Naive B cell (primary cell): Measurements from ENCODE around the gene DCK. TPM values are rescaled to one million over a fixed set of nuclear protein-coding genes. Genes with fewer than 3 reads are reported as not detected.

Experiments
- ATAC-seq, 2 donors: fragments of 150-1000 bp; cut with Tn5 transposase; 2 replicates each; pipeline ENCODE4 v1.10.0; 2021; ENCODE audit warnings: low read depth in 2 of 2, mild to moderate bottlenecking in 2 of 2, moderate library complexity in 2 of 2
- DNase-seq: peaks from one replicate; pipeline ENCODE4 v3.0.0; 2022
- H3K27ac Mint-ChIP-seq, 6 donors: one replicate each; pipeline ENCODE4 v1.8.0; 2020 to 2022; ENCODE audit warnings: mild to moderate bottlenecking in 6 of 6, mixed read lengths in 6 of 6, moderate library complexity in 5 of 6, inconsistent platforms in 2 of 6
- H3K27me3 Mint-ChIP-seq, 3 donors: one replicate each; pipeline ENCODE4 v1.8.0; 2021 to 2022; ENCODE audit warnings: mixed read lengths in 3 of 3, mild to moderate bottlenecking in 1 of 3
- H3K36me3 Mint-ChIP-seq, 2 donors: one replicate each; pipeline ENCODE4 v1.8.0; 2020 to 2022; ENCODE audit warnings: mixed read lengths in 2 of 2, inconsistent platforms in 1 of 2, mild to moderate bottlenecking in 1 of 2
- H3K4me1 Mint-ChIP-seq, 3 donors: one replicate each; pipeline ENCODE4 v1.8.0; 2020 to 2022; ENCODE audit warnings: mixed read lengths in 3 of 3, inconsistent platforms in 1 of 3, mild to moderate bottlenecking in 1 of 3, moderate library complexity in 1 of 3
- H3K4me3 Mint-ChIP-seq, 8 donors: one replicate each; pipeline ENCODE4 v1.8.0; 2020 to 2022; ENCODE audit warnings: mild to moderate bottlenecking in 8 of 8, mixed read lengths in 8 of 8, moderate library complexity in 8 of 8, inconsistent platforms in 2 of 8
- H3K9me3 Mint-ChIP-seq, 7 donors: one replicate each; pipeline ENCODE4 v1.8.0; 2020 to 2022; ENCODE audit warnings: mixed read lengths in 7 of 7, mild to moderate bottlenecking in 5 of 7, inconsistent platforms in 2 of 7, moderate library complexity in 1 of 7
- polyA plus RNA-seq, 6 donors: library from polyadenylated mRNA; unstranded; fragments of 300-500 nt; fragmentation: Illumina TruSeq; gene quantifications; one replicate each; pipeline ENCODE4 v1.2.3, GENCODE V29; 2021; ENCODE audit warnings: low read depth in 6 of 6

DCK gene
- polyA plus RNA-seq, result 100 to 1,000 TPM; 154 to 228 (median 181) TPM

DNA sequence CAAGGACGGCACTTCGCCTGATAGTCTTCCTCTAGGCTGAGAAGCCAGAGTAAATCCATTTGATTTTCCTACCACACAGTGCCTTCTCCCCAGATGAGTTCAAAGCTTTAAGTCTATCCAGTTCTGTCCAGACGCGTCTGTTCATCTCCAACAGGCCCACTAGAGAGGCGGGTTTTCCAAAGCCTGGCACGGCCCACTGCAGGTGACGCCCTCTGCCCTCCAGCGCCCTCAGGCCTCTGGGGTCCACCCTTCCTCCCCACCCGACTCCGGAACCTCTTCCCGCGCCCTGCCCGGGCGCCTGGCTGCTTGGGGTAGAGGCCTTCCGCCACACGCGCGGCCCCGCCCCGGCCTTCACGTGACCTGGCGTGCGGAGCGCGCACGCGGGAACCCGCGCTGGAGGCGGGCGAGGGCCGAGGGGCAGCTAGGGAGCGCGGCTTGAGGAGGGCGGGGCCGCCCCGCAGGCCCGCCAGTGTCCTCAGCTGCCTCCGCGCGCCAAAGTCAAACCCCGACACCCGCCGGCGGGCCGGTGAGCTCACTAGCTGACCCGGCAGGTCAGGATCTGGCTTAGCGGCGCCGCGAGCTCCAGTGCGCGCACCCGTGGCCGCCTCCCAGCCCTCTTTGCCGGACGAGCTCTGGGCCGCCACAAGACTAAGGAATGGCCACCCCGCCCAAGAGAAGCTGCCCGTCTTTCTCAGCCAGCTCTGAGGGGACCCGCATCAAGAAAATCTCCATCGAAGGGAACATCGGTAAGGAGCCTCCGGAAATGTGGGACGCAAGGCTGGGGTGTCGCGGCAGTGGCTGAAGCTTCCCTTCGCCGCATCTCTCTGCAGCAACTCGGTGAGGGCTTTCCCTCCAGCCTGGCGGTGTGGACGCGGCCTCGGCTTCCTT is at the start of gene DCK:
Gene DCK, plus strand, starts transcription at position 469 of the 888 bp plus-strand sequence. Its CDS starts 187 bp downstream, at position 656.
- H3K9me3 Mint-ChIP-seq, result no peaks in the 10 kb centered on the region
- DNase-seq (peak; percentile 90), ATAC-seq (peak; percentile 82 to 83)
- H3K4me1 Mint-ChIP-seq, result peaks cover 37 to 51% (median 45%) of the 10 kb centered on the region in 3 donors
- peaks cover 6 to 9% of the 10 kb centered on the region in 2 donors for H3K36me3 Mint-ChIP-seq
- H3K27me3 Mint-ChIP-seq, result no peaks in the 10 kb centered on the region
- H3K4me3 Mint-ChIP-seq, result peak within 1 kb of the TSS; percentile 85 to 98 (median 96)
- peak within 1 kb of the TSS; percentile 88 to 98 (median 96) for H3K27ac Mint-ChIP-seq

DNA sequence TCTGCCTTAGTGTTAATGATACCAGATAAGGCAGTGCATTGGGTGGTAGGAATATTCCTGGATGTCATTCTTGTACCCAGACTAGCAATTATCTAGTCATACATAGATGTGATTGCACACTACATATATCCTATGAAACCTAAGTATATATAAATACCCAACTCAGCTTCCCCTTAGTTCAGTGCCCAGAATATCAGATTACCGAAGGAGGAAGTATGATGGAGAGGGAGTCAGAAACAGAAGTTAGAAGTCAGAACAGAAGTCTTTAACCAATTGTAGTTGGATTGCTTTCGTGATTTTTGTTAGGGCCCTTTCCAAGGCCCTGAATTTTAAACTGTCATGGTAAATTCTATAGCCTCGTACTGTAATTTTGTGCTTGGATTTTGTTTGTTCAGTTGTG is 48.4 kb upstream of the DCK start:
- H3K27me3 Mint-ChIP-seq, result no peaks in the 10 kb centered on the region
- H3K36me3 Mint-ChIP-seq, result no peaks in the 10 kb centered on the region
- no peaks in the 10 kb centered on the region for H3K9me3 Mint-ChIP-seq
- H3K4me1 Mint-ChIP-seq, result peaks cover 36 to 48% (median 47%) of the 10 kb centered on the region in 3 donors
- DNase-seq, result no peak
- H3K27ac Mint-ChIP-seq, result peak overlapping the region in 2 of 6 donors; percentile 0 to 11
- no peak overlapping the region for H3K4me3 Mint-ChIP-seq
- ATAC-seq, result peak; percentile 54 to 71

DNA sequence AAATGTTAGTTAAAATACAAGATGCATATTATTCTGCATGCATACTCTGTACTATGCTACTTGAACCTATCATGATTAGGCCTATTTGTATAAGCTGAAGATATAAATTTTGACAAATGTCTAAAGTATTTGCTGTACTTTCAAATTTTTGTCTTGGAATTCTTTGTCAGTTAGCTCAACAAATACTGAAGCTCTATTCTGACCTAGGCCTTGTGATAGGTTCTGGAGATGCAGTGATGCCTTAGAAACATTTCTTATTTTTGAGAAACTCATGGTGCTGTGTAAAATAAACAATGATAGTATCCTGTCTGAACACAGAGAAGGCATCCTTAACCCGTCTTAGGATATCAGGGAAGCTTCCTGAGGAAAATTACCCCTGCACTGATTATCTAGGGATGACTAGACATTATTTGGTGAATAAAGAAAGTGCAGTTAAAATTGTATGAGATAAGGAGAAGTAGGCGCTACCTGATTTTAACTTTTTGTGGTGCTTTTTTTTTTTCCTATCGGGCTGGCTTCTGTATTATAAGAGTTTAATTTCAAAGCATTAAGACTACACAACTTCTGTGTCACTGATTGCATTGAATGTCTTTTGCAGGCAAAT is 47.9 kb upstream of the DCK start:
- H3K9me3 Mint-ChIP-seq, result no peaks in the 10 kb centered on the region
- H3K27ac Mint-ChIP-seq, result no peak overlapping the region
- H3K27me3 Mint-ChIP-seq, result no peaks in the 10 kb centered on the region
- no peaks in the 10 kb centered on the region for H3K36me3 Mint-ChIP-seq
- DNase-seq (no peak), ATAC-seq (no peak)
- H3K4me3 Mint-ChIP-seq, result peak overlapping the region in 1 of 8 donors; percentile 40
- H3K4me1 Mint-ChIP-seq, result peaks cover 36 to 46% (median 45%) of the 10 kb centered on the region in 3 donors

DNA sequence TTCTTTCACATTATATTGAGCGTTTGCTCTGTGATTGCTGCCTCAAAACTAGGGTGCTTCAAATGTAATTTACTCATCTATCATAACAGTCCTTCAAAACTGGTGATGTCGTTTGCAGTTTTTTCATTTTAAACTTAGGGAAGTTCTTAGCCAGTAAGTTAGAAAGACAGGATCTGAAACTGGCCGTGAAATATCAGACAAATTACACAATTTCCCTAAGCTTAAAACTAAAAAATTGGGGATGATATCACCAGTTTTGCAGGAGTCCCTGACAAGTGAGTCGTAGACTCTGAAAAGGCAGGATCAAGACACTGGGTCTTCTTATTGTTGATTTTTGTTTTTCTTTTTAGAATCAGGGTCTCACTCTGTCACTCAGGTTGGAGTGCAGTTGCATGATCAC is 46.5 kb upstream of the DCK start:
- no peaks in the 10 kb centered on the region for H3K9me3 Mint-ChIP-seq
- peak overlapping the region in 1 of 8 donors; percentile 35 for H3K4me3 Mint-ChIP-seq
- no peaks in the 10 kb centered on the region for H3K27me3 Mint-ChIP-seq
- H3K4me1 Mint-ChIP-seq, result peaks cover 36 to 46% (median 45%) of the 10 kb centered on the region in 3 donors
- DNase-seq, result no peak
- no peak for ATAC-seq
- no peaks in the 10 kb centered on the region for H3K36me3 Mint-ChIP-seq
- H3K27ac Mint-ChIP-seq, result no peak overlapping the region

DNA sequence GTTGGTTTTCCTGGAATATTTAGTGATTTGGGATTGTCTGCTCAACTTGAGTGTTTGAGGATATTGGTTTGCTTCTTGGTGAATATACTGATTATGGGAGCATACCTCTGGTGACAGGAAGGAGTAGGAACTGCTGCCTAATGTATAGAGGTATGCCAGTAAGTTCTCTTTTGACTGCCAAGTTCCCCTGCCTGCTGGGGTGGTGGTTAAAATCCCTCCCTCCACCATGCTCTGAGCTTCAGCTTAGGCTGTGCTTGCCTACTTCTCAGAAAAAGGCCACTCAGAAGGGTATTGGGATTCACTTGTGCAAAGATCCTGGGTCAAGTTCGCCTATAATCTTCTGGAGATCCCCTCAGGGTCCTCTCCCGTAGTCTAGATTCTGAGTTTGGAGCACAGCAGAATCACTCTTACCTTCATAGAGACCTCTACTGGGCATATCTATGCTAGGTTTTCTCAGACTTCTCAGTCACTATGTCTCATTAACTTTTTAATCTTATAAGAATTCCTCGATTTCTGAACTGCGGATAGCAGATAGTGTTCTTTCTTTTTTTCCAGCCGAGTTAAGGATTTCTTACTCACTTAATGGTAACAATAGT is 44.7 kb upstream of the DCK start:
- Mint-ChIP-seq H3K4me3 (peak overlapping the region in 1 of 8 donors; percentile 26), H3K4me1 (peaks cover 25 to 39% (median 34%) of the 10 kb centered on the region in 3 donors), H3K36me3 (no peaks in the 10 kb centered on the region), H3K27me3 (no peaks in the 10 kb centered on the region), H3K27ac (peak overlapping the region in 2 of 6 donors; percentile 26 to 39), H3K9me3 (no peaks in the 10 kb centered on the region)
- DNase-seq (no peak), ATAC-seq (peak; percentile 32 to 38)

DNA sequence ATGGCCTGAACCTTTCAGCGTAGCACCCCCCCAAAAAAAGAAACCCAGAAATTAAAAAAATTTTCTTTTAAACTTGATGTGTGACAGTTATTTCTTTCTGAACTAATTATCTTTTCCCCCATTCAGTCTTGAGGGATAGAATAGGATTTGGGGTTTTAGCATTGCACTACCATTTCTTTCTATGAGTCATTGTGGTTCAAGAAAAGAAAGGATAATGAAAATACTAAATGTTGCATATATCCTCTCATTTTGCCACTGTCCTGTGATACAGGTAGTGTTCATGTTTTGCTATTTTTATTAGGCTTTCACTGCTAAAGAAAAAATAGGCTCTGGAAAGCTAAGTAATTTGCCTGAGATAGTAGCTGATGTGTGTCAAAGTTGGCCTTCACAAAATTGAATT is 39.4 kb upstream of the DCK start:
- Mint-ChIP-seq H3K9me3 (no peaks in the 10 kb centered on the region), H3K4me3 (no peak overlapping the region), H3K4me1 (peaks cover 4% of the 10 kb centered on the region in 3 donors), H3K27ac (no peak overlapping the region), H3K27me3 (no peaks in the 10 kb centered on the region), H3K36me3 (no peaks in the 10 kb centered on the region)
- no peak for DNase-seq
- ATAC-seq, result no peak

DNA sequence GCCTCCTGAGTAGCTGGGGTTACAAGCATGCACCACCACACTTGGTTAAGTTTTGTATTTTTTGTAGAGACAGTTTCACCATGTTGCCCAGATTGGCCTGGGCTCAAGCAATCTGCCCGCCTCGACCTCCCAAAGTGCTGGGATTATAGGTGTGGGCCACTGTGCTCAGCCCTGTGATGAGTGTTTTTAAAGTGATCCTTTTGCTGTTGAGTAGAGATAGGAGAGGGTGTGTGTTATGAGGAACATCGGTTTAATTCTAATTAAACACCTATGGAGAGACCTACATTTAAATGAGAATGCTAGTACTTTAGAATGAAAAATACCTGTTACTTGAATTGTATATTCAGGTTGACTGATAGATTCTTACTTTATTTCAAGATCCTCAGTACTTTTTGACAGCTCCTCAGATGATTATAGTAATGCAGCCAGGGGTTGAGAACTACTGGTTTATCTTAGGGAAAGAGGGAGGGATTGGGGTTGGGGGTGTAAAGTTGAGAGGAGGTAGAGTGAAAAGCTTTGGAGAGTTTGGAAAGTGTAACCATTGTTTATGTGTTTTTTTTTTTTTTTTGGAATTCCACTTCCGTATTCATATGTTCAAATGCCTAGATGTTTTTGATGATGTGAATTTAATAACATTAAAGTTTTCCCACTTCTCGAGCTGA is 36.8 kb upstream of the DCK start:
- H3K36me3 Mint-ChIP-seq, result no peaks in the 10 kb centered on the region
- DNase-seq (no peak), ATAC-seq (no peak)
- no peaks in the 10 kb centered on the region for H3K4me1 Mint-ChIP-seq
- H3K27me3 Mint-ChIP-seq, result no peaks in the 10 kb centered on the region
- peak overlapping the region in 1 of 6 donors; percentile 19 for H3K27ac Mint-ChIP-seq
- H3K4me3 Mint-ChIP-seq, result no peak overlapping the region
- H3K9me3 Mint-ChIP-seq, result no peaks in the 10 kb centered on the region

DNA sequence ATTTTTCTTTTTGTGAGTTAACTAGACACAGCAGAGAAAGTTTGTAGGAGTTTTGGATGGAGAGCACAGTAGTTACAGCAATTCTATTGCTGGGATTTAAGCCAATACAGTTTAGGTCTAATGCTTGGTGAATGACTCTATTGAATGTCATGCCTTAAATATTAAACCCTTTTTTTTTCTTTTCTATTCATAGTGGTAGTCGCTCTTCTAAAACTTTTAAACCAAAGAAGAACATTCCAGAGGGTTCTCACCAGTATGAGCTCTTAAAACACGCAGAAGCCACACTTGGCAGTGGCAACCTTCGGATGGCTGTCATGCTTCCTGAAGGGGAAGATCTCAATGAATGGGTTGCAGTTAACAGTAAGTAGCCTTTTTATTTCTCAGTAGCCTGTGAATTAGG is 34.8 kb upstream of the DCK start:
- Mint-ChIP-seq H3K36me3 (no peaks in the 10 kb centered on the region), H3K4me3 (no peak overlapping the region), H3K27ac (no peak overlapping the region), H3K4me1 (no peaks in the 10 kb centered on the region), H3K27me3 (no peaks in the 10 kb centered on the region), H3K9me3 (no peaks in the 10 kb centered on the region)
- ATAC-seq (no peak), DNase-seq (no peak)

DNA sequence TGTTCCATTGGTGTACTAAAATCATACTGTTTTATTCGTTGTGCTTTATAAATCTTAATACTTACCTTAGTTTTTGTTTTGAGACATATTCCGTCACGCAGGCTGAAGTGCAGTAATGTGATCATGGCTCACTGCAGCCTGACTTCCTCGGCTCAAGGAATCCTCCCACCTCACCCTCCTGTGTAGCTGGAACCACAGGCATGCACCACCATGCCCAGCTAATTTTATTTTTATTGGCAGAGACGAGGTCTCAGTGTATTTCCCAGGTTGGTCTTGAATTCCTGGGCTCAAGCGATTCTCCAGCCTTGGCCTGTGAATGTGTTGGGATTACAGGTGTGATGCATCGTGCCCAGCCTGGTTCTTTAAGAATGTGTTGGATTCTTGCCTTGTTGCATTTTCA is 24.4 kb upstream of the DCK start:
- no peaks in the 10 kb centered on the region for H3K9me3 Mint-ChIP-seq

DNA sequence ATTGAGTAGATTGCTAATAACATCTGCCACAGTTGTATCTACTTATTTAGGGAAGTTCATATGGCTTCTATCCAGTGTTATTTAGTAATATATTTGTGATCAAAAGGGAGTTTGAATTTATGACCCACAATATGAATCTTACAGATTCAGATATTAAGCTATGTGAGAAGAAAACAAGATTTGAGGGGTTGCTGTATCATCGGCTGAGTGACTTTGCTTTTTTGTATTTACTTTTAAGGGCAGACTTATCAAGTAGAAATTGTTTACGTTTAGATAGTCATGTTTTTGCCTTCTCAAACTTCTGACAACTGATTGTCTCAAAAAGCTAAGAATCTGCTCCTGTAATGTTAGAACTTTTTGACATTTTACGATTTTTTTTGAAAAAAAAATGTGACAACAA is 17.2 kb upstream of the DCK start:
- Mint-ChIP-seq H3K27ac (no peak overlapping the region), H3K27me3 (no peaks in the 10 kb centered on the region), H3K36me3 (no peaks in the 10 kb centered on the region), H3K4me1 (peaks cover 10 to 21% (median 17%) of the 10 kb centered on the region in 3 donors), H3K4me3 (no peak overlapping the region), H3K9me3 (no peaks in the 10 kb centered on the region)
- no peak for ATAC-seq
- DNase-seq, result no peak

More for the DNA sequence above, 24.4 kb upstream of the DCK start:
- Mint-ChIP-seq H3K27me3 (no peaks in the 10 kb centered on the region), H3K4me3 (no peak overlapping the region), H3K4me1 (peaks cover 5 to 14% (median 10%) of the 10 kb centered on the region in 3 donors), H3K27ac (no peak overlapping the region), H3K36me3 (peaks cover 8 to 12% of the 10 kb centered on the region in 2 donors)
- no peak for ATAC-seq
- no peak for DNase-seq

DNA sequence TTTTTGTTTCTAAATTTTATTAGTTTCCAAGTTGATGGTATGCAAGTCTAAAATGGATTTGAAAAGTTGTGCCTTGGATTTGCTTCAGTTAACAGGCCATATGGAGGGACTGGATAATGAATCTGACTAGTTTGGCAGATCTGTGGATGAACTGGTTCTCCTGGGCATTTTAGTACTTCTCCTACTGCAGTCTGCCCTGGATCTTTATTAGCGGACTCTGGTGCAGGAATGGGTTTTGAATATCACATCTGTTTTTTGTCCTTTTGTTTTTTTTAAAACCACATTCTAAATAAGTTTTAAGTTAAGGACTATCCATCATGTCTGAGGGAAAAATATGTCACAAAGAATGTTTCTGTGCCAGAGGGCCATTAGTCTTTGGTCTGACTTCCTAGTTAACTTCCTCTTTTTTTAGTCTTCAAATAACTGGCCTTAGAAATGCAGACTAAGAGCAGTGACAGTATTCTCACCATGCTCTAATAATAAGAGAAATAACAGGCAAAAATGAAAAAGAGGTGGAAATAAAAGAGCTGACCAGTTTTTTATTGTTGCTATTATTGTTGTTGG is 13.9 kb upstream of the DCK start:
- Mint-ChIP-seq H3K36me3 (no peaks in the 10 kb centered on the region), H3K9me3 (no peaks in the 10 kb centered on the region), H3K27ac (peak overlapping the region in 4 of 6 donors; percentile 56 to 82 (median 63)), H3K4me1 (peaks cover 10 to 17% (median 14%) of the 10 kb centered on the region in 3 donors), H3K4me3 (peak overlapping the region in 1 of 8 donors; percentile 58), H3K27me3 (no peaks in the 10 kb centered on the region)
- DNase-seq (peak; percentile 29), ATAC-seq (peak; percentile 67 to 70)

DNA sequence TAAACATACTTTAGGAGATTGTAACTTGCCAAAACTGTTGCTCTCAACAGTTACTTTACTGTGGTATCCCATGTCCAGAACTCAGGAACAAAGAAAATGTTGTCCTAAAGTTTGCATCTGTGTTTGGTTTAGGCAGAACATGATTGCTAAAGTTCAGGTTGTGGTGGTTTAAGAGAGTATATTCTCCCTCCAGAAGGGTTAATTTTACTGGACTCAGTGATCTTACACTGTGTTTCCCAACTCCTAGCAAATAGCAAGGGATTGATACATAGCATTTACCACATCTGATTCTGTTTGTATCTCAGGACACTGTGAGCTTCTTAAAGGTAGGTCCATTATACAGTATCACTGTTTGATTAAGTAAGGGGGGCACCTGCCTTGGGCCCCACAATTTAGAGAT is 13.3 kb upstream of the DCK start:
- ATAC-seq (no peak), DNase-seq (no peak)
- Mint-ChIP-seq H3K36me3 (no peaks in the 10 kb centered on the region), H3K27me3 (no peaks in the 10 kb centered on the region), H3K4me1 (peaks cover 10 to 17% (median 12%) of the 10 kb centered on the region in 3 donors), H3K9me3 (no peaks in the 10 kb centered on the region), H3K27ac (peak overlapping the region in 3 of 6 donors; percentile 36 to 72 (median 69)), H3K4me3 (peak overlapping the region in 1 of 8 donors; percentile 30)

DNA sequence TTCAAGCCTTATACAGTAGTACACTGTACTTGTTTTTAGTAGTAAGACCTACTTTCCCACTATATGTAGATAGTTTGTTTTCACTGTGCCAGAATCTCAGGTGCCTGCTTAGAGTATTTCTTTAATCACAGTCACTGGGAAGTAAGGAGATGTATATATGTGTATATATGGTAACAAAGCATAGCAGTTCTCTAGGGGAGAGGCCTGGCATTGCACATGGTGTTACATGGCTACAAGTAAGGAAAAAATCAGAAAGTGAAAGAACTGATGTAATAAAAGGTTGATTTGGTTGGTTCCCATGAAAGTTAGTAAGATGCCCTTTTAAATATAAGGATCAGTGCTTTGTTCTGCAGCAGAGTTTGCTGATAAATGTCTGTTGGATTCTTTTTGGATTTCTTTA is 9.3 kb upstream of the DCK start:
- Mint-ChIP-seq H3K27ac (no peak overlapping the region), H3K4me1 (peaks cover 7 to 17% (median 12%) of the 10 kb centered on the region in 3 donors), H3K4me3 (no peak overlapping the region), H3K36me3 (no peaks in the 10 kb centered on the region), H3K9me3 (no peaks in the 10 kb centered on the region), H3K27me3 (no peaks in the 10 kb centered on the region)
- no peak for DNase-seq
- ATAC-seq, result no peak
